HEK293 (cell line): ENCODE measurements around the gene SESN1.

Experiments used
- HOXA7 ChIP-seq: sonication (generic); formaldehyde crosslinking; IDR thresholded peaks from 2 replicates; pipeline ENCODE4 v1.8.1; 2022; ENCODE audit warnings: missing genetic modification reagents, borderline replicate concordance
- KLF17 ChIP-seq: fragments of 450-650 bp; formaldehyde crosslinking; IDR thresholded peaks from 2 replicates; pipeline ENCODE4 v1.5.1; 2016; ENCODE audit warnings: missing biosample characterization, missing genetic modification characterization
- MYNN ChIP-seq: fragments of 450-650 bp; formaldehyde crosslinking; IDR thresholded peaks from 2 replicates; pipeline ENCODE4 v1.5.1; 2016; ENCODE audit warnings: missing biosample characterization, missing genetic modification characterization, borderline replicate concordance
- PATZ1 ChIP-seq: fragments of 450-650 bp; formaldehyde crosslinking; IDR thresholded peaks from 2 replicates; pipeline ENCODE4 v1.5.1; 2016; ENCODE audit warnings: missing biosample characterization, missing genetic modification characterization
- PRDM1 ChIP-seq: fragments of 450-650 bp; formaldehyde crosslinking; IDR thresholded peaks from 2 replicates; pipeline ENCODE4; 2016; ENCODE audit warnings: missing biosample characterization, missing genetic modification characterization
- SCRT2 ChIP-seq: fragments of 450-650 bp; formaldehyde crosslinking; IDR thresholded peaks from 2 replicates; pipeline ENCODE4 v1.5.1; 2016; ENCODE audit warnings: missing biosample characterization, missing genetic modification characterization
- SP2 ChIP-seq: fragments of 450-650 bp; formaldehyde crosslinking; IDR thresholded peaks from 2 replicates; pipeline ENCODE4 v1.5.1; 2016; ENCODE audit warnings: missing biosample characterization, missing genetic modification characterization
- YY2 ChIP-seq: fragments of 450-650 bp; formaldehyde crosslinking; IDR thresholded peaks from 2 replicates; pipeline ENCODE4 v1.5.1; 2016; ENCODE audit warnings: missing biosample characterization, missing genetic modification characterization
- ZBTB10 ChIP-seq: fragments of 450-650 bp; formaldehyde crosslinking; IDR thresholded peaks from 2 replicates; pipeline ENCODE4 v1.5.1; 2016; ENCODE audit warnings: missing biosample characterization, missing genetic modification characterization
- ZNF214 ChIP-seq: fragments of 450-650 bp; formaldehyde crosslinking; IDR thresholded peaks from 2 replicates; pipeline ENCODE4 v1.5.1; 2017; ENCODE audit warnings: missing biosample characterization, mild to moderate bottlenecking, missing genetic modification characterization, borderline replicate concordance
- ZNF335 ChIP-seq: fragments of 450-650 bp; formaldehyde crosslinking; conservative IDR thresholded peaks from 2 replicates; pipeline ENCODE4 v1.5.1; 2016; ENCODE audit warnings: missing biosample characterization, missing genetic modification characterization
- ZNF473 ChIP-seq: fragments of 450-650 bp; formaldehyde crosslinking; IDR thresholded peaks from 2 replicates; pipeline ENCODE4 v1.5.1; 2017; ENCODE audit warnings: missing biosample characterization, missing genetic modification characterization
- ZNF549 ChIP-seq: fragments of 450-650 bp; IDR thresholded peaks from 2 replicates; pipeline ENCODE4 v1.5.1; 2018; ENCODE audit warnings: missing biosample characterization, missing genetic modification characterization, mild to moderate bottlenecking, inconsistent platforms, moderate library complexity
- ZNF600 ChIP-seq: fragments of 450-650 bp; formaldehyde crosslinking; IDR thresholded peaks from 2 replicates; pipeline ENCODE4 v1.5.1; 2016; ENCODE audit warnings: missing biosample characterization, missing genetic modification characterization
- ZNF610 ChIP-seq: fragments of 450-650 bp; formaldehyde crosslinking; IDR thresholded peaks from 2 replicates; pipeline ENCODE4 v1.5.1; 2016; ENCODE audit warnings: missing biosample characterization, missing genetic modification characterization, borderline replicate concordance
- ZNF624 ChIP-seq: fragments of 450-650 bp; formaldehyde crosslinking; IDR thresholded peaks from 2 replicates; pipeline ENCODE4 v1.5.1; 2017; ENCODE audit warnings: missing biosample characterization, missing genetic modification characterization
- ZNF707 ChIP-seq: fragments of 450-650 bp; formaldehyde crosslinking; IDR thresholded peaks from 2 replicates; pipeline ENCODE4 v1.5.1; 2016; ENCODE audit warnings: missing biosample characterization, missing genetic modification characterization
- ZNF747 ChIP-seq: fragments of 450-650 bp; formaldehyde crosslinking; IDR thresholded peaks from 2 replicates; pipeline ENCODE4 v1.5.1; 2016; ENCODE audit warnings: missing biosample characterization, missing genetic modification characterization
- TF ChIP-seq, protein P1 (sequence below): fragments of 450-650 bp; formaldehyde crosslinking; IDR thresholded peaks from 2 replicates; pipeline ENCODE4 v1.5.1; 2017; ENCODE audit warnings: missing biosample characterization, missing genetic modification characterization
- TF ChIP-seq, protein P2 (sequence below): fragments of 450-650 bp; formaldehyde crosslinking; conservative IDR thresholded peaks from 2 replicates; pipeline ENCODE4 v1.5.1; 2016; ENCODE audit warnings: low read depth, missing biosample characterization, missing genetic modification characterization
- TF ChIP-seq, protein P3 (sequence below): fragments of 450-650 bp; formaldehyde crosslinking; IDR thresholded peaks from 2 replicates; pipeline ENCODE4 v1.5.1; 2016; ENCODE audit warnings: missing biosample characterization, missing genetic modification characterization
- TF ChIP-seq, protein P4 (sequence below): fragments of 450-650 bp; formaldehyde crosslinking; IDR thresholded peaks from 2 replicates; pipeline ENCODE4 v1.5.1; 2016; ENCODE audit warnings: missing biosample characterization, missing genetic modification characterization

Gene SESN1

DNA sequence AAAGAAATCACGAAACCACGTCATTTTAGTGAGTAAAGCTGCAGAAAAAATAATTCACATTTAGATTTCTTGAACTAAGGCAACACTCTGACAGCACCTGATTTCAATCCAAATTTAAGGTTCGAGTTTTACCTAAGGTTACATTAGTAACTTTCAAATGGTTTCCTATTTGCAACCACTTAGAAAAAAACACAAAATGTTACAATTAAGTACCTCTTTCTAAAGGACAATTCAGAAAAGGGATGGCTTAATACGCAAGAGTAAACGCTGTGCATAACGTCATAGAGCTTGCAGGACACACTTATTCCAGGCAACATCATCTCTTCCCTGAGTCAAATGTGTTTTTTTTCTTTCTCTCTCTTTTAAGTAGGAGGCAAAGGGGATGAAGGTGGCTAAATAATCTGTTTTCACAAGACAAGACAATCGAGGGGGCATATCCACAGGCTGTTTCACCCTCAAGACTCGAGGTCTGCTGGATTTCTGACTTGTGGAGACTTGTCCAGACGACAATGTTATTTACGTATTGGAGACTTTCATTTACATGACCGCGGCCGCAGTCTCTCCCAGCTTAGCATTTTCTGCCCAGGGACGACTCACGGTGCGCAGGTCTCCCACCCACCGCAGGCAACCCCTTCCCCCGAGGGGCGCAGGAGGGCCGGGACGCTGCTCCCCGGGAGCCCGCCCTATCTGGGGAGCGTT lies 86.0 kb downstream of the SESN1 start (continued):
- TF ChIP-seq KLF17 (tag by site-specific recombination) (peak; percentile 45; the same call in 1 of the 2 replicates), HOXA7 (CRISPR knock-in tag) (no peak), SP2 (tag by site-specific recombination) (no peak; the same call in 1 of the 2 replicates), ZNF707 (tag by site-specific recombination) (no peak), ZNF624 (tag by site-specific recombination) (no peak), ZNF549 (tag by site-specific recombination) (no peak), MYNN (no peak), SCRT2 (tag by site-specific recombination) (peak; percentile 92), ZNF473 (no peak), ZNF747 (tag by site-specific recombination) (no peak), PRDM1 (peak; percentile 56), YY2 (tag by site-specific recombination) (no peak), ZNF214 (no peak), ZNF600 (tag by site-specific recombination) (peak; percentile 90), ZBTB10 (tag by site-specific recombination) (0 out of 2 replicates have a peak, but pooled peaks have one; percentile 50), ZNF610 (tag by site-specific recombination) (no peak), ZNF335 (tag by site-specific recombination) (peak; percentile 60), PATZ1 (tag by site-specific recombination) (peak; percentile 48)
- TF ChIP-seq, protein P1, sequence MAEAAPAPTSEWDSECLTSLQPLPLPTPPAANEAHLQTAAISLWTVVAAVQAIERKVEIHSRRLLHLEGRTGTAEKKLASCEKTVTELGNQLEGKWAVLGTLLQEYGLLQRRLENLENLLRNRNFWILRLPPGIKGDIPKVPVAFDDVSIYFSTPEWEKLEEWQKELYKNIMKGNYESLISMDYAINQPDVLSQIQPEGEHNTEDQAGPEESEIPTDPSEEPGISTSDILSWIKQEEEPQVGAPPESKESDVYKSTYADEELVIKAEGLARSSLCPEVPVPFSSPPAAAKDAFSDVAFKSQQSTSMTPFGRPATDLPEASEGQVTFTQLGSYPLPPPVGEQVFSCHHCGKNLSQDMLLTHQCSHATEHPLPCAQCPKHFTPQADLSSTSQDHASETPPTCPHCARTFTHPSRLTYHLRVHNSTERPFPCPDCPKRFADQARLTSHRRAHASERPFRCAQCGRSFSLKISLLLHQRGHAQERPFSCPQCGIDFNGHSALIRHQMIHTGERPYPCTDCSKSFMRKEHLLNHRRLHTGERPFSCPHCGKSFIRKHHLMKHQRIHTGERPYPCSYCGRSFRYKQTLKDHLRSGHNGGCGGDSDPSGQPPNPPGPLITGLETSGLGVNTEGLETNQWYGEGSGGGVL (tag by site-specific recombination) = no peak
- TF ChIP-seq, protein P2, sequence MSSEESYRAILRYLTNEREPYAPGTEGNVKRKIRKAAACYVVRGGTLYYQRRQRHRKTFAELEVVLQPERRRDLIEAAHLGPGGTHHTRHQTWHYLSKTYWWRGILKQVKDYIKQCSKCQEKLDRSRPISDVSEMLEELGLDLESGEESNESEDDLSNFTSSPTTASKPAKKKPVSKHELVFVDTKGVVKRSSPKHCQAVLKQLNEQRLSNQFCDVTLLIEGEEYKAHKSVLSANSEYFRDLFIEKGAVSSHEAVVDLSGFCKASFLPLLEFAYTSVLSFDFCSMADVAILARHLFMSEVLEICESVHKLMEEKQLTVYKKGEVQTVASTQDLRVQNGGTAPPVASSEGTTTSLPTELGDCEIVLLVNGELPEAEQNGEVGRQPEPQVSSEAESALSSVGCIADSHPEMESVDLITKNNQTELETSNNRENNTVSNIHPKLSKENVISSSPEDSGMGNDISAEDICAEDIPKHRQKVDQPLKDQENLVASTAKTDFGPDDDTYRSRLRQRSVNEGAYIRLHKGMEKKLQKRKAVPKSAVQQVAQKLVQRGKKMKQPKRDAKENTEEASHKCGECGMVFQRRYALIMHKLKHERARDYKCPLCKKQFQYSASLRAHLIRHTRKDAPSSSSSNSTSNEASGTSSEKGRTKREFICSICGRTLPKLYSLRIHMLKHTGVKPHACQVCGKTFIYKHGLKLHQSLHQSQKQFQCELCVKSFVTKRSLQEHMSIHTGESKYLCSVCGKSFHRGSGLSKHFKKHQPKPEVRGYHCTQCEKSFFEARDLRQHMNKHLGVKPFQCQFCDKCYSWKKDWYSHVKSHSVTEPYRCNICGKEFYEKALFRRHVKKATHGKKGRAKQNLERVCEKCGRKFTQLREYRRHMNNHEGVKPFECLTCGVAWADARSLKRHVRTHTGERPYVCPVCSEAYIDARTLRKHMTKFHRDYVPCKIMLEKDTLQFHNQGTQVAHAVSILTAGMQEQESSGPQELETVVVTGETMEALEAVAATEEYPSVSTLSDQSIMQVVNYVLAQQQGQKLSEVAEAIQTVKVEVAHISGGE (tag by site-specific recombination) = 0 out of 2 replicates have a peak, but pooled peaks have one; percentile 3
- TF ChIP-seq, protein P3, sequence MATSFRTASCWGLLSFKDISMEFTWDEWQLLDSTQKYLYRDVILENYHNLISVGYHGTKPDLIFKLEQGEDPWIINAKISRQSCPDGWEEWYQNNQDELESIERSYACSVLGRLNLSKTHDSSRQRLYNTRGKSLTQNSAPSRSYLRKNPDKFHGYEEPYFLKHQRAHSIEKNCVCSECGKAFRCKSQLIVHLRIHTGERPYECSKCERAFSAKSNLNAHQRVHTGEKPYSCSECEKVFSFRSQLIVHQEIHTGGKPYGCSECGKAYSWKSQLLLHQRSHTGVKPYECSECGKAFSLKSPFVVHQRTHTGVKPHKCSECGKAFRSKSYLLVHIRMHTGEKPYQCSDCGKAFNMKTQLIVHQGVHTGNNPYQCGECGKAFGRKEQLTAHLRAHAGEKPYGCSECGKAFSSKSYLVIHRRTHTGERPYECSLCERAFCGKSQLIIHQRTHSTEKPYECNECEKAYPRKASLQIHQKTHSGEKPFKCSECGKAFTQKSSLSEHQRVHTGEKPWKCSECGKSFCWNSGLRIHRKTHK (tag by site-specific recombination) = no peak
- TF ChIP-seq, protein P4, sequence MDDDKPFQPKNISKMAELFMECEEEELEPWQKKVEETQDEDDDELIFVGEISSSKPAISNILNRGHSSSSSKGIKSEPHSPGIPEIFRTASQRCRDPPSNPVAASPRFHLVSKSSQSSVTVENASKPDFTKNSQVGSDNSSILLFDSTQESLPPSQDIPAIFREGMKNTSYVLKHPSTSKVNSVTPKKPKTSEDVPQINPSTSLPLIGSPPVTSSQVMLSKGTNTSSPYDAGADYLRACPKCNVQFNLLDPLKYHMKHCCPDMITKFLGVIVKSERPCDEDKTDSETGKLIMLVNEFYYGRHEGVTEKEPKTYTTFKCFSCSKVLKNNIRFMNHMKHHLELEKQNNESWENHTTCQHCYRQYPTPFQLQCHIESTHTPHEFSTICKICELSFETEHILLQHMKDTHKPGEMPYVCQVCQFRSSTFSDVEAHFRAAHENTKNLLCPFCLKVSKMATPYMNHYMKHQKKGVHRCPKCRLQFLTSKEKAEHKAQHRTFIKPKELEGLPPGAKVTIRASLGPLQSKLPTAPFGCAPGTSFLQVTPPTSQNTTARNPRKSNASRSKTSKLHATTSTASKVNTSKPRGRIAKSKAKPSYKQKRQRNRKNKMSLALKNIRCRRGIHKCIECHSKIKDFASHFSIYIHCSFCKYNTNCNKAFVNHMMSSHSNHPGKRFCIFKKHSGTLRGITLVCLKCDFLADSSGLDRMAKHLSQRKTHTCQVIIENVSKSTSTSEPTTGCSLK (tag by site-specific recombination) = no peak
